SK-N-SH (cell line): ENCODE measurements around the gene AUTS2.

ENCODE experiments used
- CTCF ChIP-seq: fragments of 200-600 bp; sonication (generic); IDR thresholded peaks from 2 replicates; pipeline ENCODE4 v1.6.1; 2017; ENCODE audit warnings: antibody characterized with exemption, mild to moderate bottlenecking, moderate library complexity
- POLR2AphosphoS5 ChIP-seq: IDR thresholded peaks from 2 replicates; pipeline ENCODE4 v1.6.1; 2012; ENCODE audit warnings: low read depth, low read length
- ZBTB33 ChIP-seq: IDR thresholded peaks from 2 replicates; pipeline ENCODE4 v1.4.0; 2012; ENCODE audit warnings: low read depth, borderline replicate concordance

- TF ChIP-seq CTCF (no peak), ZBTB33 (no peak), POLR2AphosphoS5 (no peak)
These were observed 193.5 kb downstream of the AUTS2 start for GRCh38 chr7:69791739-69792138.
